HG03558 (cell line): ENCODE results near the gene C1orf87.
"Not testable (repeated sequence)": the region's sequence is repeated elsewhere in the genome, so short reads cannot be mapped to it uniquely, and the experiment has no call there.

Experiments used
- ATAC-seq: cut with Tn5 transposase; IDR thresholded peaks from one replicate; pipeline ENCODE4 v1.9.1; 2021; ENCODE audit warnings: moderate number of reproducible peaks; ENCODE audit not compliant: unreplicated experiment; ENCODE audit errors: extremely low read depth

The C1orf87 gene

GRCh38 chr1:59999746-60000145 lies 73.8 kb downstream of the C1orf87 start:
- ATAC-seq: no peak

- no peak for ATAC-seq
These were observed 74.6 kb downstream of the C1orf87 start for GRCh38 chr1:59999006-59999405.

GRCh38 chr1:59997479-59998115 lies 76.0 kb downstream of the C1orf87 start:
- no peak for ATAC-seq

- ATAC-seq: no peak
These were observed 79.0 kb downstream of the C1orf87 start for GRCh38 chr1:59994302-59995198.

GRCh38 chr1:59992040-59992820 lies 81.3 kb downstream of the C1orf87 start:
- no peak for ATAC-seq

GRCh38 chr1:59990470-59990869 lies 83.1 kb downstream of the C1orf87 start:
- ATAC-seq: no peak

GRCh38 chr1:59986516-59987310 lies 86.9 kb downstream of the C1orf87 start:
- ATAC-seq: no peak

GRCh38 chr1:59985911-59986515 lies 87.6 kb downstream of the C1orf87 start:
- ATAC-seq: no peak

- ATAC-seq: no peak
These were observed 93.9 kb downstream of the C1orf87 start for GRCh38 chr1:59979666-59980065.

GRCh38 chr1:59978511-59978910 lies 95.1 kb downstream of the C1orf87 start:
- ATAC-seq: no peak

GRCh38 chr1:59978026-59978425 lies 95.5 kb downstream of the C1orf87 start:
- ATAC-seq: no peak

- no peak for ATAC-seq
These were observed 96.5 kb downstream of the C1orf87 start for GRCh38 chr1:59977075-59977410.

- ATAC-seq: no peak
These were observed 97.1 kb downstream of the C1orf87 start for GRCh38 chr1:59976194-59977074.

GRCh38 chr1:59973719-59974118 lies 99.9 kb downstream of the C1orf87 start:
- no peak for ATAC-seq

GRCh38 chr1:59972216-59972927 lies 101.2 kb downstream of the C1orf87 start:
- ATAC-seq: no peak

- no peak for ATAC-seq
These were observed 102.1 kb downstream of the C1orf87 start for GRCh38 chr1:59971464-59971911.

- not testable (repeated sequence) for ATAC-seq
These were observed 103.9 kb downstream of the C1orf87 start for GRCh38 chr1:59969542-59970175.

- not testable (repeated sequence) for ATAC-seq
These were observed 104.8 kb downstream of the C1orf87 start for GRCh38 chr1:59968746-59969145.
